Femur (tissue), 1 donor: ENCODE measurements around the gene PPHLN1.
"Not testable (repeated sequence)": the region's sequence is repeated elsewhere in the genome, so short reads cannot be mapped to it uniquely, and the experiment has no call there.

Experiments used
- DNase-seq: peaks from one replicate; pipeline ENCODE4 v3.0.0-alpha.2; 2017

Gene PPHLN1

GRCh38 chr12:42323856-42324255 lies 2.1 kb upstream of the PPHLN1 start:
- DNase-seq: no peak

GRCh38 chr12:42325326-42325652 lies 678 bp upstream of the PPHLN1 start:
- DNase-seq: no peak

- peak; percentile 60 for DNase-seq
Observed at GRCh38 chr12:42326541-42327226, 717 bp downstream of the PPHLN1 start.

GRCh38 chr12:42327227-42327590 lies 1.2 kb downstream of the PPHLN1 start:
- DNase-seq: no peak

- DNase-seq: not testable (repeated sequence)
Observed at GRCh38 chr12:42330097-42330496, 4.1 kb downstream of the PPHLN1 start.

GRCh38 chr12:42332301-42333285 lies 6.6 kb downstream of the PPHLN1 start:
- DNase-seq: no peak

GRCh38 chr12:42336286-42336685 lies 10.3 kb downstream of the PPHLN1 start:
- no peak for DNase-seq

- no peak for DNase-seq
Observed at GRCh38 chr12:42338280-42338679, 12.3 kb downstream of the PPHLN1 start.

- no peak for DNase-seq
Observed at GRCh38 chr12:42342028-42342427, 16.1 kb downstream of the PPHLN1 start.

GRCh38 chr12:42343721-42344120 lies 17.8 kb downstream of the PPHLN1 start:
- DNase-seq: no peak

- no peak for DNase-seq
Observed at GRCh38 chr12:42346403-42347002, 20.5 kb downstream of the PPHLN1 start.

GRCh38 chr12:42349119-42350020 lies 23.4 kb downstream of the PPHLN1 start:
- DNase-seq: not testable (repeated sequence)

GRCh38 chr12:42350021-42350407 lies 24.0 kb downstream of the PPHLN1 start:
- not testable (repeated sequence) for DNase-seq

GRCh38 chr12:42356344-42356743 lies 30.4 kb downstream of the PPHLN1 start:
- DNase-seq: no peak

GRCh38 chr12:42360747-42361403 lies 34.9 kb downstream of the PPHLN1 start:
- no peak for DNase-seq

- no peak for DNase-seq
Observed at GRCh38 chr12:42361909-42362646, 36.1 kb downstream of the PPHLN1 start.

- no peak for DNase-seq
Observed at GRCh38 chr12:42362647-42363260, 36.8 kb downstream of the PPHLN1 start.

- DNase-seq: no peak
Observed at GRCh38 chr12:42364692-42365091, 38.7 kb downstream of the PPHLN1 start.

GRCh38 chr12:42365486-42365885 lies 39.5 kb downstream of the PPHLN1 start:
- DNase-seq: no peak

- DNase-seq: no peak
Observed at GRCh38 chr12:42370013-42370412, 44.0 kb downstream of the PPHLN1 start.
